Lung (tissue), 12 donors: Measurements from ENCODE around the gene LHX6. TPM values are rescaled to one million over a fixed set of nuclear protein-coding genes. Genes with fewer than 3 reads are reported as not detected.
A peak's percentile ranks its signal among the peaks of the same experiment; 100 is the strongest.

ENCODE experiments used
- ATAC-seq: fragments of 200-7000 bp; cut with Tn5 transposase; one replicate; pipeline ENCODE4 v1.9.1; 2020; ENCODE audit warnings: moderate number of reproducible peaks; ENCODE audit not compliant: insufficient read depth, low FRiP score
- DNase-seq, 3 donors: peaks; one replicate each; pipeline ENCODE4 v3.0.0-alpha.2; 2013 to 2017
- H3K27ac ChIP-seq, 2 donors: one replicate each; pipeline ENCODE4 v1.5.1; 2013; ENCODE audit warnings: mild to moderate bottlenecking in 2 of 2, moderate library complexity in 2 of 2, control low read depth in 1 of 2, inconsistent platforms in 1 of 2, low read depth in 1 of 2, low read length in 1 of 2
- H3K27me3 ChIP-seq, 3 donors: one replicate each; pipeline ENCODE4 v1.5.1; 2013; ENCODE audit warnings: low read length in 2 of 3; ENCODE audit not compliant: control insufficient read depth in 3 of 3, insufficient read depth in 3 of 3
- H3K36me3 ChIP-seq, 4 donors: one replicate each; pipeline ENCODE4 v1.5.1; 2013; ENCODE audit warnings: low read length in 4 of 4, mild to moderate bottlenecking in 1 of 4, moderate library complexity in 1 of 4; ENCODE audit not compliant: control insufficient read depth in 4 of 4, insufficient read depth in 4 of 4
- H3K4me1 ChIP-seq, 5 donors: one replicate each; pipeline ENCODE4 v1.5.1; 2013; ENCODE audit warnings: low read length in 5 of 5, mild to moderate bottlenecking in 2 of 5, moderate library complexity in 1 of 5; ENCODE audit not compliant: control insufficient read depth in 5 of 5, insufficient read depth in 5 of 5
- H3K4me3 ChIP-seq: one replicate; pipeline ENCODE4 v1.5.1; 2013; ENCODE audit warnings: mild to moderate bottlenecking, control low read depth, moderate library complexity
- H3K9ac ChIP-seq, 2 donors: one replicate each; pipeline ENCODE4 v1.5.1; 2013; ENCODE audit warnings: low read length in 2 of 2, control low read depth in 1 of 2; ENCODE audit not compliant: insufficient read depth in 1 of 2
- H3K9me3 ChIP-seq, 4 donors: one replicate each; pipeline ENCODE4 v1.5.1; 2013; ENCODE audit warnings: low read length in 3 of 4, mild to moderate bottlenecking in 1 of 4, moderate library complexity in 1 of 4; ENCODE audit not compliant: control insufficient read depth in 4 of 4, insufficient read depth in 3 of 4
- WGBS, 2 donors: extraction: QIAGEN DNeasy Blood & Tissue Kit; methylation state at CpG; one replicate each; pipeline ENCODE4 v1.1.7; 2013; 5-methylcytosine and 5-hydroxymethylcytosine counted together
- polyA plus RNA-seq, 2 donors: library from polyadenylated mRNA; stranded (reverse); fragments of 200-250 nt; gene quantifications; one replicate each; pipeline ENCODE4 v1.2.1, GENCODE V29; 2013
- total RNA-seq, 2 donors: library from RNA; depleted of rRNA in 1 of 2; stranded (reverse); fragments of >200 nt in 1 of 2; gene quantifications; one replicate each; pipeline ENCODE4 v1.2.1, GENCODE V29; 2014 to 2021
- TF ChIP-seq, protein P1 (sequence below): IDR thresholded peaks from 2 replicates; pipeline ENCODE4 v1.5.1; 2012; ENCODE audit warnings: mild to moderate bottlenecking; ENCODE audit errors: control extremely low read depth, extremely low read depth
- donor health status: control.
- donor health status: control.
- donor health status: Bipolar disorder and iron deficiency.
- donor health status: healthy.
- donor health status: DM: yes; HTN: yes; CAD: no.

LHX6 gene
- total and polyA plus RNA-seq, 4 donors, result 3.2 to 11.3 (median 4.3) TPM

DNA sequence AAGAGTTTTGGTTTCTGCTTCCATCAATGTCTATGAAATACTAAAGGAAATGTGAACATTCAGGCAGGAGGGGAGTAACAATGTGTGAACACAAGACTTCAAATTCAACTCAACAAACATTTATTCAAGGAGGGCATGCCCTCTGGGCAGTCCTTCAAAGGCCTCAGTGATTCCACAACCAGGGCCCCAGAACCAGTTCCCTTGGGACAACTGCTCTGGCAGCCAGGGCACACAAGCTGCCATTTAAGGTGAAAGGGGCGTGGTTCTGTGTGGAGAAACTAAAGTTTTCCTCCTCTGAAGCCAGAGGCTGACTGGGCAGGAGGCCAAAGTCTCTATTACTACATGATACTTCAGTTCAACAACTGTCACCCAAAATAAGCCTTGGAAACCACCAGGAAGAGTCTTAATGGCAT is 32.7 kb upstream of the LHX6 start:
- H3K36me3 ChIP-seq, result peaks cover 5 to 25% (median 14%) of the 10 kb centered on the region in 4 donors
- ATAC-seq, result no peak
- peaks cover 0 to 31% (median 21%) of the 10 kb centered on the region in 5 donors for H3K4me1 ChIP-seq

DNA sequence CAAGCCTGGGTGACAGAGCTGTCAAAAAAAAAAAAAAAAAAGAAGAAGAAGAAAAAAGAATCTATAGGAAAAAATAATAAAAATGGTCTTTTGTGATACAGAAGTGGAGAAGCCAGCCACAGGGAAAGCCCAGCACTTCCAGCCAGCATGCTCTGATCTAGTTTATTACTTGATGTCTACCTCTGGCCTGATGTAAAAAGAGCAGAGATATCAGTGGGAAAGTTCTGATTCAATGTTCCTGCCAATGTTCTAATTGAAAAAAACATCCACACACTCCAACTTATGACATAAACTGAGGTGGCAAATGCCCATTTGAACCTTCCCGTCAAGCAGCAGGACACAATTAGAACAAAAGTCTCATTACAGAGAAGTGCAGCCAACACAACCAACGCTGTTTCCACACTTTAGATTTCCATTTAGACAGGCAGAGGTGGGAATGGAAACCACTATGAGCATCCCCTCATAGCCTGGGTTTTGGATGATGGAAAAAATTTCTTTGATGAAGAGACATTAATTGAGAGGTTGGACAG is 30.2 kb upstream of the LHX6 start:
- Histone ChIP-seq H3K36me3 (peaks cover 7 to 34% (median 16%) of the 10 kb centered on the region in 4 donors), H3K4me3 (no peak overlapping the region), H3K4me1 (peaks cover 0 to 23% (median 16%) of the 10 kb centered on the region in 5 donors), H3K27ac (no peak overlapping the region), H3K9ac (no peak overlapping the region), H3K27me3 (no peaks in the 10 kb centered on the region), H3K9me3 (no peaks in the 10 kb centered on the region)
- ATAC-seq (no peak), DNase-seq (no peak)
- WGBS, 2 donors, result 82 to 92% methylated on average over 2 of the region's 2 CpGs
- TF ChIP-seq, protein P1, sequence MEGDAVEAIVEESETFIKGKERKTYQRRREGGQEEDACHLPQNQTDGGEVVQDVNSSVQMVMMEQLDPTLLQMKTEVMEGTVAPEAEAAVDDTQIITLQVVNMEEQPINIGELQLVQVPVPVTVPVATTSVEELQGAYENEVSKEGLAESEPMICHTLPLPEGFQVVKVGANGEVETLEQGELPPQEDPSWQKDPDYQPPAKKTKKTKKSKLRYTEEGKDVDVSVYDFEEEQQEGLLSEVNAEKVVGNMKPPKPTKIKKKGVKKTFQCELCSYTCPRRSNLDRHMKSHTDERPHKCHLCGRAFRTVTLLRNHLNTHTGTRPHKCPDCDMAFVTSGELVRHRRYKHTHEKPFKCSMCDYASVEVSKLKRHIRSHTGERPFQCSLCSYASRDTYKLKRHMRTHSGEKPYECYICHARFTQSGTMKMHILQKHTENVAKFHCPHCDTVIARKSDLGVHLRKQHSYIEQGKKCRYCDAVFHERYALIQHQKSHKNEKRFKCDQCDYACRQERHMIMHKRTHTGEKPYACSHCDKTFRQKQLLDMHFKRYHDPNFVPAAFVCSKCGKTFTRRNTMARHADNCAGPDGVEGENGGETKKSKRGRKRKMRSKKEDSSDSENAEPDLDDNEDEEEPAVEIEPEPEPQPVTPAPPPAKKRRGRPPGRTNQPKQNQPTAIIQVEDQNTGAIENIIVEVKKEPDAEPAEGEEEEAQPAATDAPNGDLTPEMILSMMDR, result no peak

More for the DNA sequence above, 32.7 kb upstream of the LHX6 start:
- Histone ChIP-seq H3K9me3 (no peaks in the 10 kb centered on the region), H3K4me3 (no peak overlapping the region), H3K27ac (no peak overlapping the region), H3K27me3 (no peaks in the 10 kb centered on the region), H3K9ac (no peak overlapping the region)
- DNase-seq, result peak; percentile 66 to 80 (median 74)
- WGBS, 2 donors, result 45 to 50% methylated on average over 1 of the region's 1 CpG
- TF ChIP-seq, protein P1, result no peak

DNA sequence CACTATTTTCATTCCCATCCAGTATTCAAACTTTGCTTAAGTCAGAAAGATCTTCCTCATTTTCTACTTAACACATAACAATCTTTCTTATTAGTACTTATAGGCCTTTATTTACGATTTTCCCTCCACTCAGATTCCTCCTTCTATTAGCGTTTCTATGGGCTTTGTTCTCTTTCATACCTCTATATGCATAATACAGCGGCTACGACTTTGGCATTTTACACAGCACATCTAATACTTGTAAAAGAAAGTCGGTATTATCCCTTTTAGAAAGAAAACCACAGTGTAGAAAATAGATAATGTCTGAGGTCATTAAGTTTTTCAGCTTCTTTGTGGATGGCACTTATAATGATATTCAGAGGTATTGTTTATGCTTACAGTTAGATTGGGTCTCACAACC is 27.4 kb upstream of the LHX6 start:
- Histone ChIP-seq H3K27me3 (no peaks in the 10 kb centered on the region), H3K36me3 (peaks cover 11 to 45% (median 26%) of the 10 kb centered on the region in 4 donors), H3K4me3 (no peak overlapping the region), H3K9me3 (no peaks in the 10 kb centered on the region), H3K4me1 (peaks cover 0 to 17% (median 2%) of the 10 kb centered on the region in 5 donors), H3K9ac (no peak overlapping the region), H3K27ac (no peak overlapping the region)
- ATAC-seq (no peak), DNase-seq (no peak)
- WGBS, 2 donors, result 93 to 94% methylated on average over 5 of the region's 5 CpGs
- TF ChIP-seq, protein P1, result no peak

DNA sequence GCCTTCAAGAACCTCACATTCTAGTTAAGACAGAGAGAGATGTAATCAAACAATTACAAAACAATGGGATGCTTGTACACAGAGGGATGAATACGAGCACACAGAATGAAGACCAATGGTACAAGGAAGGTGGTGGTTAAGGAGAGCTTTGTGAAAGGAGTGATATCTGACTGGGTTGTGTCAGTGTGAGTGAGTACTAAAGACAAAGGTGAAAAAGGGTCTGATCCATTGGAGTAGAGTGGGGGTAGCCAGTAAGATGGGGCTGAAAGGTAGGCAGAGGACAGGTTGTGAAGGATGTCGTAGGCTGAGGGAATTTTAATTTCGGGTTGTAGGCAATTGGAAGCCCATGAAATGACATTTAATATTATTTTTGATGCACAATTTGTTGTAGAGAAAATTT is 26.0 kb upstream of the LHX6 start:
- ATAC-seq (no peak), DNase-seq (no peak)
- no peaks in the 10 kb centered on the region for H3K27me3 ChIP-seq
- peak overlapping the region; percentile 33 to 47 for H3K27ac ChIP-seq
- H3K4me3 ChIP-seq, result no peak overlapping the region
- TF ChIP-seq, protein P1, result no peak
- peaks cover 8 to 41% (median 20%) of the 10 kb centered on the region in 4 donors for H3K36me3 ChIP-seq
- H3K9ac ChIP-seq, result no peak overlapping the region
- H3K9me3 ChIP-seq, result no peaks in the 10 kb centered on the region
- H3K4me1 ChIP-seq, result peaks cover 0 to 14% (median 0%) of the 10 kb centered on the region in 5 donors
- WGBS, 2 donors, result 87 to 89% methylated on average over 3 of the region's 3 CpGs
